Measurements from ENCODE around the gene HOXA4. TPM values are rescaled to one million over a fixed set of nuclear protein-coding genes. Genes with fewer than 3 reads are reported as not detected.
A peak's percentile ranks its signal among the peaks of the same experiment; 100 is the strongest.

HOXA4 gene
- total RNA-seq, 1 donor from 2014 or later, result 0.40 TPM

- H3K4me1 Mint-ChIP-seq, result peaks cover 20% of the 10 kb centered on the region
- H3K27ac Mint-ChIP-seq, result no peak overlapping the region
- no peak for TF ChIP-seq CTCF (IDR thresholded peaks at IDR 0.05)
- peak overlapping the region; percentile 44 for H3K4me3 Mint-ChIP-seq
- POLR2A ChIA-PET, result interaction anchor here (1.7 kb wide), 1 partner anchor 11 kb away, joined by 6 read pairs; no protein-coding TSS in a partner anchor
- intact Hi-C loops (cut with micrococcal nuclease), result no loop called here
- no peak for ATAC-seq (ENCODE audit: low read depth)
- CTCF ChIA-PET, result interaction anchor here (2.0 kb wide), 1 partner anchor 803 kb away, joined by 6 read pairs; no protein-coding TSS in a partner anchor
- peak; percentile 15 for DNase-seq
- H3K9me3 Mint-ChIP-seq, result no peaks in the 10 kb centered on the region
- no peaks in the 10 kb centered on the region for H3K36me3 Mint-ChIP-seq (ENCODE audit: low read depth)
- peaks cover 53% of the 10 kb centered on the region for H3K27me3 Mint-ChIP-seq
Measured at GRCh38 chr7:27172315-27172774, 41.8 kb upstream of the HOXA4 start.

GRCh38 chr7:27171637-27172314 is 41.2 kb upstream of the HOXA4 start:
- H3K27ac Mint-ChIP-seq, result peak overlapping the region; percentile 50
- peak overlapping the region; percentile 62 for H3K4me3 Mint-ChIP-seq
- DNase-seq (peak; percentile 18), ATAC-seq (ENCODE audit: low read depth) (no peak)
- peaks cover 20% of the 10 kb centered on the region for H3K4me1 Mint-ChIP-seq
- intact Hi-C loops (cut with micrococcal nuclease), result no loop called here
- H3K9me3 Mint-ChIP-seq, result no peaks in the 10 kb centered on the region
- POLR2A ChIA-PET, result interaction anchor here (1.5 kb wide), 1 partner anchor 19 kb away, joined by 3 read pairs; no protein-coding TSS in a partner anchor
- H3K27me3 Mint-ChIP-seq, result peaks cover 58% of the 10 kb centered on the region
- H3K36me3 Mint-ChIP-seq (ENCODE audit: low read depth), result no peaks in the 10 kb centered on the region
- CTCF ChIA-PET, result interaction anchor here (2.0 kb wide), 1 partner anchor 802 kb away, joined by 6 read pairs; no protein-coding TSS in a partner anchor
- TF ChIP-seq CTCF (IDR thresholded peaks at IDR 0.05), result no peak

GRCh38 chr7:27171325-27171636 is 40.7 kb upstream of the HOXA4 start:
- Mint-ChIP-seq H3K36me3 (ENCODE audit: low read depth) (no peaks in the 10 kb centered on the region), H3K4me3 (no peak overlapping the region)
- intact Hi-C loops (cut with micrococcal nuclease), result no loop called here

GRCh38 chr7:27170426-27171324 is 40.1 kb upstream of the HOXA4 start:
- Mint-ChIP-seq H3K27ac (peak overlapping the region; percentile 24), H3K36me3 (ENCODE audit: low read depth) (no peaks in the 10 kb centered on the region), H3K9me3 (no peaks in the 10 kb centered on the region), H3K4me3 (no peak overlapping the region), H3K27me3 (peaks cover 53% of the 10 kb centered on the region), H3K4me1 (peaks cover 20% of the 10 kb centered on the region)
- intact Hi-C loops (cut with micrococcal nuclease), result no loop called here
- POLR2A ChIA-PET, result interaction anchor here (1.5 kb wide), 1 partner anchor 20 kb away, joined by 3 read pairs; no protein-coding TSS in a partner anchor
- TF ChIP-seq CTCF (IDR thresholded peaks at IDR 0.05), result no peak
- DNase-seq (no peak), ATAC-seq (ENCODE audit: low read depth) (no peak)
- CTCF ChIA-PET, result interaction anchor here (1.3 to 2.0 kb wide), 2 partner anchors 12 to 801 kb away, joined by 4 to 6 read pairs; no protein-coding TSS in a partner anchor

More at GRCh38 chr7:27171325-27171636, 40.7 kb upstream of the HOXA4 start:
- Mint-ChIP-seq H3K9me3 (no peaks in the 10 kb centered on the region), H3K27ac (peak overlapping the region; percentile 36), H3K27me3 (peaks cover 58% of the 10 kb centered on the region), H3K4me1 (peaks cover 20% of the 10 kb centered on the region)
- TF ChIP-seq CTCF (IDR thresholded peaks at IDR 0.05), result no peak
- POLR2A ChIA-PET, result interaction anchor here (1.5 kb wide), 1 partner anchor 19 kb away, joined by 3 read pairs; no protein-coding TSS in a partner anchor
- CTCF ChIA-PET, result interaction anchor here (2.0 kb wide), 1 partner anchor 802 kb away, joined by 6 read pairs; no protein-coding TSS in a partner anchor
- ATAC-seq (ENCODE audit: low read depth), result no peak
- DNase-seq, result peak; percentile 18

All from activated B cell treated with CpG ODN at 0.5 μM for 24 hours (primary cell).